ENCODE measurements around the gene ETV2. TPM values are rescaled to one million over a fixed set of nuclear protein-coding genes. Genes with fewer than 3 reads are reported as not detected.

ETV2 gene
- total RNA-seq, 1 donor from 2014 or later, result 0.35 TPM

DNA sequence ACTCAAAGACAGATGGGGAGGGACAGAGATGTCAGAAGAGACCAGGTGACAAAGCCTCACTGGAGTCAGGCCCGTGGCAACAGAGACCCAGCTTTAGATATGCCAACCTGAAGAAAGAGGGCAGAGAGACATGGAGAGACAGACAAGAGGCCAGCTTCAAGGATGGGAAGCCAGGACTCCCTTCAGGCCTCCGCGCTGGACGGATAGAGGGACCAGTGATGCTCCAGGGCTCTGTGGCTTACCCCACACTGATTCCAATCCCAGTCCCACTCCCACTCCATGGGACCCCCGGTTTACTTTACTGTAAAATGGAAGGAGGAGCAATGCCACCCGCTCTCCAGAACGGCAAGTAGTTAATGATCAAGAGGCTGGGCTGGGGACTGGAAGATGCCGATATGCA, 1.7 kb upstream of the ETV2 start:
- TF ChIP-seq, protein P1, sequence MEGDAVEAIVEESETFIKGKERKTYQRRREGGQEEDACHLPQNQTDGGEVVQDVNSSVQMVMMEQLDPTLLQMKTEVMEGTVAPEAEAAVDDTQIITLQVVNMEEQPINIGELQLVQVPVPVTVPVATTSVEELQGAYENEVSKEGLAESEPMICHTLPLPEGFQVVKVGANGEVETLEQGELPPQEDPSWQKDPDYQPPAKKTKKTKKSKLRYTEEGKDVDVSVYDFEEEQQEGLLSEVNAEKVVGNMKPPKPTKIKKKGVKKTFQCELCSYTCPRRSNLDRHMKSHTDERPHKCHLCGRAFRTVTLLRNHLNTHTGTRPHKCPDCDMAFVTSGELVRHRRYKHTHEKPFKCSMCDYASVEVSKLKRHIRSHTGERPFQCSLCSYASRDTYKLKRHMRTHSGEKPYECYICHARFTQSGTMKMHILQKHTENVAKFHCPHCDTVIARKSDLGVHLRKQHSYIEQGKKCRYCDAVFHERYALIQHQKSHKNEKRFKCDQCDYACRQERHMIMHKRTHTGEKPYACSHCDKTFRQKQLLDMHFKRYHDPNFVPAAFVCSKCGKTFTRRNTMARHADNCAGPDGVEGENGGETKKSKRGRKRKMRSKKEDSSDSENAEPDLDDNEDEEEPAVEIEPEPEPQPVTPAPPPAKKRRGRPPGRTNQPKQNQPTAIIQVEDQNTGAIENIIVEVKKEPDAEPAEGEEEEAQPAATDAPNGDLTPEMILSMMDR (conservative IDR thresholded peaks at IDR 0.05; ENCODE audit: low read depth, low read length), result no peak
- no peak overlapping the region for H3K4me3 ChIP-seq (ENCODE audit: low read depth, low read length)
- DNase-seq (ENCODE audit: low read depth), result no peak

DNA sequence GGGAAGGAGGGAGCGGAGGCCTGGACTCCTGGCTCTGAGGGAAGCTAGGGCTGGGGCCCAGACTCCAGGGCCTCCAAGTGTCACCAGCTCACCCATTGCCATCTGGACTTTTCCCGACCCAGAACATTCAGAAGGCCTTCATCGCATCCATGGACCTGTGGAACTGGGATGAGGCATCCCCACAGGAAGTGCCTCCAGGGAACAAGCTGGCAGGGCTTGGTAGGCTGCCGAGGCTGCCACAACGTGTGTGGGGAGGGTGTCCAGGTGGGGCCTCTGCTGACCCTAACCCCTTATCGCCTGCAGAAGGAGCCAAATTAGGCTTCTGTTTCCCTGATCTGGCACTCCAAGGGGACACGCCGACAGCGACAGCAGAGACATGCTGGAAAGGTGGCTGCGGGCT, 767 bp downstream of the ETV2 start:
- no peak overlapping the region for H3K4me3 ChIP-seq (ENCODE audit: low read depth, low read length)
- no peak for DNase-seq (ENCODE audit: low read depth)
- TF ChIP-seq, protein P1 (conservative IDR thresholded peaks at IDR 0.05; ENCODE audit: low read depth, low read length), result no peak

DNA sequence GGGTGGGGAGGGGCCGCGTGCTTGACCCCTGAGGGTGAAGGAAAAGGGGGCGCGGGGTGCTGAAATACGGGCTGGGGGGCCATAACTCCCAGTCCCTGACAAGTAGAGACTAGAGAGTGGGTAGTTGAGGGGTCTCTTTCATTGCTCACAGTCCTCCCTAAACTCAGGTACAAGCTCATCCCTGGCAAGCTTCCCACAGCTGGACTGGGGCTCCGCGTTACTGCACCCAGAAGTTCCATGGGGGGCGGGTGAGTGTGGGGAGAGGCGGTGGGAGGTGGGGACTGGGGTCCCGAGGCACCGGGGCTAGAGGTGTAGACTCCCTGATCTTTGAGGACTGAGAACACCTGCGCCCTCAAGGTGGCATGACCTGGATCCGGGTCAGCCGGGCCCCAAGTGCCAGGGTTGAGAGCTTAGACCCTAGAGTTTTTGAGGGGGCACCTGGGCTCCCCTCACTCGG, 1.3 kb downstream of the ETV2 start:
- no peak for DNase-seq (ENCODE audit: low read depth)
- TF ChIP-seq, protein P1 (conservative IDR thresholded peaks at IDR 0.05; ENCODE audit: low read depth, low read length), result no peak
- H3K4me3 ChIP-seq (ENCODE audit: low read depth, low read length), result peak overlapping the region; percentile 71

DNA sequence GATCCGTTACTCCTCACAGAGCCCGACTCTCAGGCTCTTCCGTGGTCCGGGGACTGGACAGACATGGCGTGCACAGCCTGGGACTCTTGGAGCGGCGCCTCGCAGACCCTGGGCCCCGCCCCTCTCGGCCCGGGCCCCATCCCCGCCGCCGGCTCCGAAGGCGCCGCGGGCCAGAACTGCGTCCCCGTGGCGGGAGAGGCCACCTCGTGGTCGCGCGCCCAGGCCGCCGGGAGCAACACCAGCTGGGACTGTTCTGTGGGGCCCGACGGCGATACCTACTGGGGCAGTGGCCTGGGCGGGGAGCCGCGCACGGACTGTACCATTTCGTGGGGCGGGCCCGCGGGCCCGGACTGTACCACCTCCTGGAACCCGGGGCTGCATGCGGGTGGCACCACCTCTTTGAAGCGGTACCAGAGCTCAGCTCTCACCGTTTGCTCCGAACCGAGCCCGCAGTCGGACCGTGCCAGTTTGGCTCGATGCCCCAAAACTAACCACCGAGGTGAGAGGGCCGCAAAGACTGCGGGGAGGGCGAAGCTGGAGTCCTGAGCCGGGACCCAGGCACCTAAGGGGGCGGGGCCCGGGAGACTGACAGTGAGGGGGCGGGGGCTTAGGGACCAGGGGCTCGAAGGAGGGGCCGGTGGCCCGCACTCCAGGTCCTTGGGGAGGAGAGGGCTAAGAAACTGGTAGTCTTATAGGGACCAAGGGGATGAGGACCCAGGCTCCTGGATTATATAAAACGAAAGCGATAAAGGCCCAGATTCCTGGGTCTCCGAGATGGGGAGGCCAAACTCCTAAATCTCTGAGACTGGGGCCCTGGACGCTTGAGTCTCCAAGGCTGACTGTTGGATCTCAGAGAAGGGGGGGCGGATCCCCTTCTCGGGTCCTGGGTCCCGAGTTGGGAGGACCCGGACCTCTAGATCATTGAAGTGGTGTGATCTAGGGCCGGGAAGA, 2.0 kb downstream of the ETV2 start:
- DNase-seq (ENCODE audit: low read depth), result no peak
- H3K4me3 ChIP-seq (ENCODE audit: low read depth, low read length), result peak overlapping the region; percentile 71
- TF ChIP-seq, protein P1 (conservative IDR thresholded peaks at IDR 0.05; ENCODE audit: low read depth, low read length), result no peak

DNA sequence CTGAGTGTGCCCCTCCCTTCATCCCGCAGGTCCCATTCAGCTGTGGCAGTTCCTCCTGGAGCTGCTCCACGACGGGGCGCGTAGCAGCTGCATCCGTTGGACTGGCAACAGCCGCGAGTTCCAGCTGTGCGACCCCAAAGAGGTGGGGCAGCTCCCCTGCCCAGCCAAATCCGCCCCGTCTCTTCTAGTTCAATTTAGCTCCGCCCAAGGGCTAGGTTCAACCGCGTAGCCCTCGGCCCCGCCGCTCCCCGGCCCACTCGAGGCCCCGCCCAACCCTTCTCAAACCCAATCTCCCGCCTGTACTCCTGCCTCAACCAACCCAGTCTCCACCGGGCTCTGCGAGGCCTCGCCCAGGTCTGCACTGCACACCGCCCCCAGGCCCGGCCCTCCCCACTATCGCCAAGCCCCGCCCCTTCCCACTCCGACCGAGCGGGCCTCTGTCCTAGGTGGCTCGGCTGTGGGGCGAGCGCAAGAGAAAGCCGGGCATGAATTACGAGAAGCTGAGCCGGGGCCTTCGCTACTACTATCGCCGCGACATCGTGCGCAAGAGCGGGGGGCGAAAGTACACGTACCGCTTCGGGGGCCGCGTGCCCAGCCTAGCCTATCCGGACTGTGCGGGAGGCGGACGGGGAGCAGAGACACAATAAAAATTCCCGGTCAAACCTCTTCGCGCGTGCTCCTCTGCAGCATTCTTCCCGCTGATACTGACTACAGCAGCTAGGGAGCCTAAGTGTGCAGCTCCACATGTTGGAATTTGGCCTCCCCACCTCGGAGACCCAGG, 2.9 kb downstream of the ETV2 start:
- DNase-seq (ENCODE audit: low read depth), result peak; percentile 48
- TF ChIP-seq, protein P1 (conservative IDR thresholded peaks at IDR 0.05; ENCODE audit: low read depth, low read length), result no peak
- H3K4me3 ChIP-seq (ENCODE audit: low read depth, low read length), result peak overlapping the region; percentile 71

DNA sequence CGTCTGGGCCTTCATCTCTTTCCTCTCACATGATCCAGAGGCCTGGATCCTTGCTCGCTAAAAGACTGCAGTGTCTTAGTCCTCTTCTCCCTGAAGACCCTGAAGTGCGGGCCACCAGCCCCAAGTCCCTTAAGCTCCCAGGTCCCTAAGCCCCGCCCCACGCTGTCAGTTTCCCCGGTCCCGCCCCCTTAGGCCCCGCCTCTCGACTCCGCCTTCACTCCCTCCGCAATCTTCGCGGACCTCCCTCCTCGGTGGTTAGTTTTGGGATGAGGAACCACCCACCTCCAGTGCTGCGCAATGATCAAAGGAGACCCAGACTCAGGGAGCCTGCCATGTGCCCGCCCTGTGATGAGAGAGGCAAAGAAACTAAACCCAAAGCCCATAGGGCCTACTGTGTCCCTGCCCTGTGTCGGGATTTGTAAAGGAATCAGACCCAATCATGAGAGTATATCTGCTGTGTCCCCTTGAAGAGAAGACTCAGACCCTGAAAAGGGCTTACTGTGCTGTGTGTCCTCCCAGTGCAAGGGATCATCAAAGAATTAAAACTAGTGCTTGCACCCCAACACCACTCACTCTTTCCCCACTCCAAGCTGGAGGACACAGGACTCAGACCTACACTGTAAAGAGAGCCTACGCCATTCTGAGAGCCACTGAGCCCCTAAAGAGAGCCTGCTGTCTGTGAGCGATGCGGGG, 3.6 kb downstream of the ETV2 start:
- TF ChIP-seq, protein P1 (conservative IDR thresholded peaks at IDR 0.05; ENCODE audit: low read depth, low read length), result no peak
- DNase-seq (ENCODE audit: low read depth), result no peak
- H3K4me3 ChIP-seq (ENCODE audit: low read depth, low read length), result peak overlapping the region; percentile 71
